GM19043 (cell line): ENCODE data around the gene TMSB4X.
"Not testable (repeated sequence)": the region's sequence is repeated elsewhere in the genome, so short reads cannot be mapped to it uniquely, and the experiment has no call there.

ENCODE experiments used
- ATAC-seq: cut with Tn5 transposase; IDR thresholded peaks from one replicate; pipeline ENCODE4 v1.9.1; 2021; ENCODE audit warnings: low read depth; ENCODE audit not compliant: unreplicated experiment

Gene TMSB4X

DNA sequence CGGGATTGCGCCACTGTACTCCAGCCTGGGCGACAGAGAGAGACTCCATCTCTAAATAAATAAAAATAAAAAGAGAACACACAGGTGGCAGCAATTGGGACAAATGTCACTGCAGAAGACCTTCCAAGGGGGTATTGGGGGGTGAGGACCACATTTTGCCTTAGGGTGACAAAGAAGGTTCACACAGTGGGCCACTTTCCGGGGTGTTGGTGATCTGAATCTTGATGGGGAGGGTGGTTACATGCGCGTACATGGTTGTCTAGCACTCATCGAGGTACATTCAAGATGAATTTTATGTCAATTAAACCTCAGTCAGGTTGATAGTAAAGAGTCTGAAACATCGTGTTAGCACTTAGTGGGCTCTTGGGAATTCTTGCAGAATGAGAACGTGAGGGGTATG is 20.5 kb upstream of the TMSB4X start:
- no peak for ATAC-seq

DNA sequence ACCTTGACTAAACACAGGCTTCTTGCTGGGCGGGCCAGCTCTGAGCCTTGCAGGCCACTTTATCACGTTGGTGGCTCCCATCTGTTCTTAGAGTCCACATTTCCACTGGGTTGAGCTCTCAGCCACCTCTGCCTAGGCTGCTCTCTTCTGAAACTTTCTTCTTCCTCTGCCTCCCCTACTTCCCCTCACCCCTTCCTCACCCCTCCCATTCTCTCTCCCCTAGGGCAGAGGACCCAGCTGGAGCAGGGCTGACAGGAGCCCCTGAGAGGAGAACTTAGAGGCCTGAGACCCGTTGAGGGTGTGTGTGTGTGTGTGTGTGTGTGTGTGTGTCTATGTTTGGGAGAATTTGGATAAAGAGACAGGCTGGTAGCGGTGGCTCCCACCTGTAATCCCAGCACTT is 19.9 kb upstream of the TMSB4X start:
- ATAC-seq, result no peak

- ATAC-seq, result no peak
Observed at GRCh38 chrX:12955882-12956703, 18.8 kb upstream of the TMSB4X start.

DNA sequence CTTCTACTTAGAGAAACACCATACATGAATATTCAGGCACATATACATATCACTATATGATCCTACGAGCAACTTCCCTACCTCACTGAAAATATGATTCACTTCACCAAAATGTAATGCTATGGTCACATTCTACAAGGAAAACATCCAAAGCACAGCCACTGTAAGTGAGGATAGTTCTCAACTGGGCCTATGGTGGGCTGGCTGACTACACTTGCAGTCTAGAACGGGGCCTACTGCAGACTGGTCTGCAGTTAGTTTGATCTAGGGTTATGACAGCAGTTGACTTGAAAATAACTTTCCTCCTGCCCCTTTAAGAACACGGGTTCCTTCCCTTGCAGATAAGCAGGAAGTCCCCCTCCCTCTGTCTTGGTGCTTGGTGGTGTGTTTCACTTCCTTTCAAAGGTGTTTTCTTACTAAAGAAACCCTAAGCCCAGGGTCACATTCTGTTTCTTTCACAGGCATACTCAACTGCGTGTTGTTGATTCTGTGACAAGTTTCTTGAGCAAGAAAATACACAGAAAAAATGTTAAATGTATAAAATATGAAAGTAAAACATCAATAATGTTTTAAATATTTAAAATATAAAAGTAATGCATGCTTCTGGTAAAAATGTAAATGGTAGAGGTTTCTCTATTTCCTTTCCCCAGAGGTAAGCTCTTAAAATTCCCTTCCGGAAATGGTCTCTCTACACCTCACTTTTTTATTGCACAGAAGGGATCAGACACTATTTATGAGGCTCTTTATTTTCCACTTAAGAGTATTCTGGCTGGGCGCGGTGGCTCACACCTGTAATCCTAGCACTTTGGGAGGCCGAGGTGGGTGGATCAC is 18.0 kb upstream of the TMSB4X start:
- no peak for ATAC-seq

GRCh38 chrX:12958059-12958458 is 16.9 kb upstream of the TMSB4X start:
- ATAC-seq, result no peak

DNA sequence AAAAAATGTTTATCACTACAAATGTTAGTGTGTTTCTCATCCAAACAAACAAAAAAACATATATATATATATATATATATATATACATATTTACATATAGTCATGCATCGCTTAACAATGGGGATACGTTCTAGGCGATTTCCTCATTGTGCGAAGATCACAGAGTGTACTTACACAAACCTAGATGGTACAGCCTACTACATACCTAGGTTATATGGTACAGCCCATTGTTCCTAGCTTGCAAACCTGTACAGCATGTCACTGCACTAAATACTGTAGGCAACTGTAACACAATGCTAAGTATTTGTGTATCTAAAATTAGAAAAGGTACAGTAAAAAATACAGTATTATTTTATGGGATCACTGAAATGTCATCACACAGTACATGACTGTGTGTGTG is 16.4 kb upstream of the TMSB4X start:
- no peak for ATAC-seq

- no peak for ATAC-seq
Observed at GRCh38 chrX:12961196-12961718, 13.7 kb upstream of the TMSB4X start.

GRCh38 chrX:12962041-12962504 is 12.8 kb upstream of the TMSB4X start:
- ATAC-seq, result no peak

DNA sequence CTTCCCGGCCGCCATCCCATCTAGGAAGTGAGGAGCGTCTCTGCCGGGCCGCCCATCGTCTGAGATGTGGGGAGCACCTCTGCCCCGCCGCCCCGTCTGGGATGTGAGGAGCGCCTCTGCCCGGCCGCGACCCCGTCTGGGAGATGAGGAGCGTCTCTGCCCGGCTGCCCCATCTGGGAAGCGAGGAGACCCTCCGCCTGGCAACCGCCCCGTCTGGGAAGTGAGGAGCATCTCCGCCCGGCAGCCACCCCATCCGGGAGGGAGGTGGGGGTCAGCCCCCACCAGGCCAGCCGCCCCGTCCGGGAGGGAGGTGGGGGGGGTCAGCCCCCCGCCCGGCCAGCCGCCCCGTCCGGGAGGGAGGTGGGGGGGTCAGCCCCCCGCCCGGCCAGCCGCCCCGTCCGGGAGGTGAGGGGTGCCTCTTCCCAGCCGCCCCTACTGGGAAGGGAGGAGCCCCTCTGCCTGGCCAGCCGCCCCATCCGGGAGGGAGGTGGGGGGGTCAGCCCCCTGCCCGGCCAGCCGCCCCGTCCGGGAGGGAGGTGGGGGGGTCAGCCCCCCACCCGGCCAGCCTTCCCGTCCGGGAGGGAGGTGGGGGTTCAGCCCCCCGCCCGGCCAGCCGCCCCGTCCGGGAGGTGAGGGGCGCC is 11.6 kb upstream of the TMSB4X start:
- not testable (repeated sequence) for ATAC-seq

- ATAC-seq, result no peak
Observed at GRCh38 chrX:12965131-12965940, 9.6 kb upstream of the TMSB4X start.

GRCh38 chrX:12966151-12966550 is 8.8 kb upstream of the TMSB4X start:
- no peak for ATAC-seq

GRCh38 chrX:12967711-12968465 is 7.0 kb upstream of the TMSB4X start:
- no peak for ATAC-seq

GRCh38 chrX:12970691-12971202 is 4.2 kb upstream of the TMSB4X start:
- no peak for ATAC-seq

GRCh38 chrX:12971282-12972003 is 3.5 kb upstream of the TMSB4X start:
- no peak for ATAC-seq

DNA sequence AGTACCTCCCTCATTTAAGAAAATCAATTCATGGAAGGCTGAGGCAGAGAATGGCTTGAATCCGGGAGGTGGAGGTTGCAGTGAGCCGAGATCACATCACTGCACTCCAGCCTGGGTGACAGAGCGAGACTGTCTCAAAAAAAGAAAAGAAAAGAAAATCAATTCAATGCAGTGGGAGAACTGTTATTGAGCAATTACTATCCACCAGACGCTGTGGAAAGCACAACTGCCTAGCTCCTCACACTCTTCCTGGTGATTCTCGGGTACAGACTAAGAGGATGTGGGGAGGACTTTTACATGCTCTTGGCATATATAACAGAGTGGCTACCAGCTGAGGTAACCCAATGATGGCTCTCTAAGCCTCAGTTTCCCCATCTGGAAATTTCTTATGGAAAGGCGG is 2.7 kb upstream of the TMSB4X start:
- no peak for ATAC-seq

DNA sequence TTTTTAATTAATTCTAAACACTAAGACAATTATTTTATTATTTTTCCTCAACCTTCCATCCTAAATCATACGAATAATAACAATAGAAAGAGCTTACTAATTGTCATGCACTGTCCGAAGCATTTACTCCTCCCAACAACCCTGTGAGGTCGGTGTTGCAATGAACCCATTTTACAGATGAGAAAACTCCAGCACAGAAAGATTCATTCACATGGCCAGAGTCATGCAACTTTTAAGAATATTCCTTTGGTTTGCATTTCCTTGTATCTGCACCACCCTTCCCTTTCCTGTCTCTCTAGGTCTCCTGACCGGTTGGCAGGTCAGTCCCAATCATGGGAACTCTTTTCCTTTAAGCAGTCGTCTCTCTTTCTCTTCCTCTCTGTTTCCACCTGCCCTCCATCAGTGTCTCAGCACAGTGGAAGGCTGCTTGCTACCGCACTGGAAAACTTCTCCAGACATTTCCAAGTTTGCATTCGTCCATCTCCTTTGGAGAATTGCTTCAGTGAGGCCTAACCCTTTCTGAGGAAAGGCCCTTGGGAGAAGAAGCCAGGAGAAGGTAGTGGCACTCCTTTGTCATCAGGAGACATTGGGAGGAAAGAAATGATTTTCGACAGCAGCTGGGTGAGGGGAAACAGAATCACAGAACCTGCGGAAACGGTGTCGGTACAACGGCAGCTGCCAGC is 1.9 kb upstream of the TMSB4X start:
- no peak for ATAC-seq

DNA sequence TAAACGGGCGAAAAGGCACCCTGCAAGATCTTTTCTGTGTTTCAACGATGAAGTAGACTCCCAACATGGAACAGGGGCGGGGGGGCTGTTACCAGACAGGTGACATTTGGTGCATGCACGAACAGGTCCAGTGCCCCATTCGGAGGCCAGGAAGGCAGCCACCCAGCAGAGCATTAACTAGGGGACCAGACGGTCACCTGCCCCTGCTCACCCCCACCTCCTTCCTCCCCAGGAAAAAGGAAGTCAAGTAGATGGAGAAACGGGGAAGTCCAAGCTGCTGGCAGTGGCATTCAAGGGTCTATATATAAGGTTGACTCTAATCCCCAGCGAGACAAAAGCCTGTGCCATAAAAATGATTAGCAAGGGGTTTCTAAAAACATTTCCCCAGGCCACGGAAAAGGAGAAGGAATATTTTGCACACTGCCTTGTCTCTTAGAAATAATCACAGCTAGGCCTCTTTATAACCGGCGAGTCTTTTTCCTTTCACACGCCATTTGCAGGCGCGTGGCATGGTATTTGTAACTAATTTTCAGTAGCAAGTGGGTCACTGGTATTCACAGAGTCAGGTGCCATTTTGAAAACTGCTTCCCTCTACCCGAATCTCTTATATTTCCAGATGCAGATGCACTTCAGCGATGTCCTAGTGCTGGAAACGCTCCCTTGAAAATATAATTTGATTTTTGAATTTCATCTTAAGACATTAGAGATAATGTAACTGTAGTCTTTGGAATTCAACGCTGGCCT is 1.2 kb upstream of the TMSB4X start:
- no peak for ATAC-seq
